Measurements from ENCODE around the gene CAMTA1. TPM values are rescaled to one million over a fixed set of nuclear protein-coding genes. Genes with fewer than 3 reads are reported as not detected.
"Not testable (repeated sequence)": the region's sequence is repeated elsewhere in the genome, so short reads cannot be mapped to it uniquely, and the experiment has no call there.

The CAMTA1 gene
- total RNA-seq, 1 experiment from 2014 or later = 103 TPM

DNA sequence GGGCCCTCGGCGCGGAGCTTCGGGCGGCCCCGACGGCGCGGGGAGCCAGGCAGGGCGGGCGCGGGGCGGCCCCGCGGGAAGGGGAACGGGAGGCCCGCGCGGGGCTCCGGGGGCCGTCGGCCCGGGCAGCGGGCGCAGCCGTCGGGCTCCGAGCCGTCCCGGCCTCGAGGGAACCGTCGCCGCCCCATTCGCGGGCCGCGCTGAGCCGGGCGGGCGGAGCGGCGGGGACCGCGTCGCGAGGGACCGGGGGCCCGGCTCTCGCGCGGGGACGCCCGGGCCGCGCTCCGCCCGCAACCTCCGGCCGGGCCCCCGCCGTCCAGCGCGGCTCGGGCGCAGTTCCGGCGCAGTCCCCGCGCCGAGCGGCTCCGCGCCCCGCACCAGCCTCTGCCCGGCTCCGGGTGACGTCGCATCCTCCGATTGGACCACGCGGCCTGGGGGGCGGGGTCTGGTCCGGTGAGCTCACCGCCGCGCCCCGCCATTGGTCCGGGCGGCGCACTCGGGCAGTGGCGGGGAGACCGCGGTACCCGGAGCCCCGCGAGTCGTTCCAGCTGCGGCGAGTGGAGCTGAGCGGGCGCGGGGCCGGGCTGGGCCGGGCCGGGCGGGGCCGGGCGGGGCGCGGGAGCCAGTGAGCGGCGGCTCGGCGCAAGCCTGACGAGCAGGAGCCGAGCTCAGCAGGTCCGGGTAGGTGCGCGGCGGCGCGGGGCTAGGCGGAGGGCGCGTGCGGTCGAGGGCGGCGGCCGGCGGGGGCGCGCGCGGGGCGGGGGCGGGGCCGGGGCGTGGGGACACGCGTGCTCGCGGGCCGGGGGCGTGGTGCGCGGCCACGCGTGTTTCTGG is 919.2 kb downstream of the CAMTA1 start:
- Histone ChIP-seq H3K36me3 (no peaks in the 10 kb centered on the region), H3K9me3 (no peaks in the 10 kb centered on the region), H3K4me3 (peak overlapping the region; percentile 38; the same call in 1 of the 2 replicates), H3K27me3 (peaks cover 26% of the 10 kb centered on the region)
- DNase-seq = peak; percentile 92

DNA sequence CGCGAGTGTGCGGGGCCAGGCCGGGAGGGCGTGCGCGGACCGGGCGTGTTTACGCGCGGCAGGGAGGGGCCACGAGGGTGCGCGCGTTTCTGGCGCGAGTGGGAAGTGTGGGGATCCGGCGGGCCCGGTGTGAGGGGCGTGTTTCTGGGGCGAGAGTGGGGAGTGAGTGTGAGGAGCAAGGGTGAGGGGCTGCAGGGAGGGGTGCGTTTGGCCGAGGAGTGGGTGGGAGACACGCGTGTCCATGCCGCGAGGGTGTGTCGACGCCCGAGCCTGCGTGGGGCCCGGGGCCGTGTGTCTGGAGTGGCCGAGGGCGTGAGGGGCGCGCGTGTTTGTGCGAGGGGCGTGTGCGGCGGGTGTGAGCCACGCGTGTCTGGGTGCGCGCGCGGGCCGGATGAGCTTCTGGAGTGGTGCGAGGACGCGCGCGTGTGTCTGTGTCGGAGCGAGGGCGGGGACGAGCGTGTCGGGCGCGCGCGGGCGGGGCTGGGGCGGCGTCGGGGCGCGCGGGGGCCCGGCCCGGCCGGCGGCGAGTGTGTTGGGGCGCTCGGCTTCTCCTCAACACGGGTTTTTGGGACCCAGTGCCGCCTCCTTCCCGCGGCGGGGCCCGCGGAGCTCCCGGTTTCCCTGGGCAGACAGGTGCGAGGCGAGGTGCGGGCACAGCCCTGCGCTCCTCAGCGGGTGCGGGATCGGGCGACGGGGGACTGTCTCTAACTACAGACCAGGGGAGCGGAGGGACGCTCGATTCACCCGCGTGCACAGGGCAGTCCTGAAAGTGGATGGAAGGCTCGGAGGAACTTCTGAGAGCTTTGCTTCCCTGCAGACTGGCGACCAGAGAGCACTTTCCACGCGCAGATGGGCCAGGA is 920.0 kb downstream of the CAMTA1 start:
- peaks cover 26% of the 10 kb centered on the region for H3K27me3 ChIP-seq
- DNase-seq = no peak
- H3K4me3 ChIP-seq = peak overlapping the region; percentile 38
- H3K36me3 ChIP-seq = no peaks in the 10 kb centered on the region
- H3K9me3 ChIP-seq = no peaks in the 10 kb centered on the region

DNA sequence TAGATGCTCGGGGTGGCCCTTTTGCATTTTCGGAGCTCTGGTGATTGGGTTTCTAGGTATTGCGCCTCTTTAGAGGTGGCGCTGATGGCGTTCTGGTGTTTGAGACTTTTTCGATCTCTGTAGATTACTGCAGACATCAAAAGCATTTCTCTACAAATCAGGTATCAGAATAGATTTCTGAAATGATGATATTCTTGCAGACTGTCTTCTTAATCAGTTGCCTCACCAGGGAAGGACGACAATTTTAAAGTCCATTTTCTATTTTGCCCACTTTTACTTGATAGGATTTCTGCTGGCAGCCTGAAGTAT is 920.6 kb downstream of the CAMTA1 start:
- H3K4me3 ChIP-seq = no peak overlapping the region
- no peaks in the 10 kb centered on the region for H3K36me3 ChIP-seq
- no peaks in the 10 kb centered on the region for H3K9me3 ChIP-seq
- peaks cover 24% of the 10 kb centered on the region for H3K27me3 ChIP-seq
- no peak for DNase-seq

DNA sequence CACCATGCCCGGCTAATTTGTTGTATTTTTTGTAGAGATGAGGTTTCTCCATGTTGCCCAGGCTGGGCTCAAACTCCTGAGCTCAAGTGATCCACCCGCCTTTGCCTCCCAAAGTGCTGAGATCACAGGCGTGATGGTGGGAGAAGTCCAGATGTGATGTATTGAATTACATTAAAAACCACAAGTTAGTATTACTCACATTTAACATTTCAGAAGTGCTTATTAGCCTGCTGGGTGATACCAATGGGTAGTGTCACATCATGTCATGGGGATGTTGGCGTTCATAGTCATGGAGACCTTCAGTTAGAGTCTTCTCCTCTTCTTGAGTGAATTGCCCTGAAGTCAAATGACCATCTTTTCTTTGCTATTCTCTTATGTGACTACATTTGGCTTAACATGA is 922.3 kb downstream of the CAMTA1 start:
- Histone ChIP-seq H3K9me3 (no peaks in the 10 kb centered on the region), H3K27me3 (peaks cover 13% of the 10 kb centered on the region), H3K4me3 (no peak overlapping the region), H3K36me3 (no peaks in the 10 kb centered on the region)
- DNase-seq = peak; percentile 30

DNA sequence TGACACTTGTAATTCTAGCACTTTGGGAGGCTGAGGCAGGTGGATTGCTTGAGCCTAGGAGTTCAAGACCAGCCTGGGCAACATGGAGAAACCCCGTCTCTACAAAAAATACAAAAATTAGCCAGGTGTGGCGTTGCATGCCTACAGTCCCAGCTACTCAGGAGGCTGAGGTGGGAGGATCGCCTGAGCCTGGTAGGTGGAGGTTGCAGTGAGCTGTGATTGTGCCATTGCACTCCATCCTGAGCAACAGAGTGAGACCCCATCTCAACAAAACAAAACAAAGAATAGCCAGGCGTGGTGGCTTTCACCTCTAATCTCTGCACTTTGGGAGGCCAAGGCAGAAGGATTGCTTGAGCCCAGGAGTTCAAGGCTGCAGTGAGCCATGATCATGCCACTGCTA is 922.8 kb downstream of the CAMTA1 start:
- not testable (repeated sequence) for H3K36me3 ChIP-seq, DNase-seq, H3K4me3 ChIP-seq, H3K9me3 ChIP-seq, H3K27me3 ChIP-seq

DNA sequence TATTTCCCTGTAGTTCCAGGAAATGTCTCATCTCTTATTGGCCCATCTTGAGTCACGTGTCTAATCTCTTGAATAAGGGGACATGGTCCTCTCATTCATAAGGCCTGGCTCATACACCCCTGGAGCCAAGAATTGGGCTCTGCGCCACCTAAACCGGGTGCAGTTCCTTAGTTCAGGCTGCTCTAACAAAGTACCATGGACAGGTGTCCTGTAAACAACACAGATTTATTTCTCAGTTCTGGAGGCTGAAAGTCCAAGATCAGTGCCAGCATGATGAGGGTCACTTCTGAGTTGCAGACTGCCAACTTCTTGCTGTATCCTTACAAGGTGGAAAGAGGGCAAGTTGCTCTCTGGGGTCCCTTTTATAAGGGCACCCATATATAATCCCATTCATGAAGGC is 925.6 kb downstream of the CAMTA1 start:
- H3K4me3 ChIP-seq = no peak overlapping the region
- no peak for DNase-seq
- H3K9me3 ChIP-seq = no peaks in the 10 kb centered on the region
- no peaks in the 10 kb centered on the region for H3K27me3 ChIP-seq
- no peaks in the 10 kb centered on the region for H3K36me3 ChIP-seq

DNA sequence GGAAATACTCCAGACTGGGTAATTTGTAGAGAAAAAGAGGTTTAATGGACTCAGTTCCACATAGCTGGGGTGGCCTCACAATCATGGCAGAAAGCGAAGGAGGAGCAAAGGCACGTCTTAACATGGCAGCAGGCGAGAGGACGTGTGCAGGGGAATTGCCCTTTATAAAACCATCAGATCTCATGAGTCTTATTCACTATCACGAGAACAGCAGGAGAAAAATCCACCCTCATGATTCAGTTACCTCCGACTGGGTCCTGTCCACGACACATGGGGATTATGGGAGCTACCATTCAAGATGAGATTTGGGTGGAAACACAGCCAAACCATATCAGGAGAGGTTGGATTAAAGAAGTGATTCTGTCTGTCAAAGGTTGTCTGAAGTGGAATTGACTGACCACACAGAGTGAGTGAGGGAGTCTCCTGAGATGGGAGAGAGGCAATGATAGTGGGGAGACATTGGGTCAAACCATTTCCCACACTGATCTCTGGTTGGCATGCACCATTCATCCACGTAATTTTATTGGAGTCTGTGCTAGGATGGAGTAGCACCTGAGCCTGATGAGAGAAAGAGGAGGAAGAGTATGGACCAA is 927.6 kb downstream of the CAMTA1 start:
- no peaks in the 10 kb centered on the region for H3K36me3 ChIP-seq
- H3K9me3 ChIP-seq = no peaks in the 10 kb centered on the region
- H3K4me3 ChIP-seq = no peak overlapping the region
- no peak for DNase-seq
- no peaks in the 10 kb centered on the region for H3K27me3 ChIP-seq

DNA sequence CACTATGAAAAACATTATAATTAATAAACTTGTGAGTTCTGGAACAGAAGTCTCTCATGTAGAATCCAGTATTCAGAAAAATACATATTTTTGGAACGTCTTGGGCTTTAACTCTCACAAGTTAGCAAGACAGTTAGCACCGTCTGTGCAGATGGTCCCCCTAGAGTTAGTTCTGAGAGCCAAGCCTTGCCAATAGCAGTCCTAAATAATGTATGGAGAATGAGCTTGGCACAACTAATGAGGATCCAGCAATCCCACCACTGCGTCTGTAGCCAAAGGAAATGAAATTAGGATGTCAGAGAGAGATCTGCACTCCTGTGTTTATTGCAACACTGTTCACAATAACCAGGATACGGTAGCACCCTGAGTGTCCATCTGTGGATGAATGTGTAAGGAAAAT is 931.3 kb downstream of the CAMTA1 start:
- DNase-seq = no peak
- no peaks in the 10 kb centered on the region for H3K36me3 ChIP-seq
- no peaks in the 10 kb centered on the region for H3K27me3 ChIP-seq
- H3K9me3 ChIP-seq = no peaks in the 10 kb centered on the region
- H3K4me3 ChIP-seq = no peak overlapping the region

DNA sequence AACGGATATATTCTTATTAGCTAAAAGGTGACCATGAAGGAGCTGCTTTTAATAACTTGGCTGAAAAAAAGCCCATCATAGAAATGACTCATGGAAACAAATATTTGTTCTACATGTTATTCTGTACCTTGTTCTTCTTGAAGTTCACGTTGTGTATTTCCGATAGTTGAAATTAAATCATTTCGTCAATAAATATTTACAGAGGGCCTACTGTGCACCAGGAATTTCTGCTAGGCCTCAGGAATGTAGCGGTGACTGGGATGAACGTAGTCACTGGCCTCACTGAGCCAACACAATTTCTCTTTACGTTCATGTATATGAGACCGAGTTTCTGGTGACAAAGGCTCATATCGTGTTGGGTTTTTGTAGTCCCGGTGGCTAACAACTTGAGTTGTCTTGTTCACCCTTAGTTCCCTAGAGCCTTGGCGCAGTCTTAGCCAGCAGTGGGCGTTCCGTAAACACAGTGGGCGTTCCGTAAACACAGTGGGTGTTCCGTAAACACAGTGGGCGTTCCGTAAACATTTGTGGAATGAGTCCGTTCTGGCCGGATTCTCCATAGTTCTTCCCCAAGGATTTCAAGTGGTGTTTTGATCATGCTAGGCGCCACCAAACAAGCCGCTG is 932.6 kb downstream of the CAMTA1 start:
- DNase-seq = no peak
- Histone ChIP-seq H3K4me3 (no peak overlapping the region), H3K9me3 (no peaks in the 10 kb centered on the region), H3K27me3 (no peaks in the 10 kb centered on the region), H3K36me3 (no peaks in the 10 kb centered on the region)

DNA sequence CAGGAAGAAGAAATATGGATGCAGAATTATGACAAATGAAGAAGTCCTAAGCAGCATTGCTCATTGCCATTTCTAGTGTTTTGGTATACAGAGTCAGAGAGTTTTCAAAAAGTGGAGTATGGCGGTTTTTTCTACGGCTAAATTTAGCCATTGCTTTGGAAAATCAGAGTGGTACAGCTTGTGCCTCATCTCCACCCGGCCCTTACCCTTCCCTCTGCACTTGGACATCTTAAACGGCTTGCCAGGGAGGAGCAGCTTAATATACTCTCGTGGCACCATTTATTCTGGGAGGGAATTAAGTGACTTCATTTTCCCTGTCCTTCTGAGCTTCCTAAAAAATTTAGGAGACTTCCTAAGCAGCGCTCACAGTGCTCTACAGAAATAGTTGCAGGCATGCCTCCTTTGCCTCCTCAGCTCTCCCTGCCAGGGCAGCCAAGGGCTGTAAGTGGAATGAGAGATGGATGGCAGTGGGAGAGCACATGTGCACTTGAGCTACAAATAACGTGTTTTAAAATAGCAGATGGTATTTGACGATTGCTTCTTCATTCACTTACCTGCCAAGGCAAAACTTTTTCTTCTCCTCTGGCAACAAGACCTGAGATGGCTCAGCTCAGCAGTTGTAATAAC is 934.3 kb downstream of the CAMTA1 start:
- H3K4me3 ChIP-seq = no peak overlapping the region
- H3K36me3 ChIP-seq = no peaks in the 10 kb centered on the region
- no peaks in the 10 kb centered on the region for H3K27me3 ChIP-seq
- no peak for DNase-seq
- H3K9me3 ChIP-seq = no peaks in the 10 kb centered on the region

DNA sequence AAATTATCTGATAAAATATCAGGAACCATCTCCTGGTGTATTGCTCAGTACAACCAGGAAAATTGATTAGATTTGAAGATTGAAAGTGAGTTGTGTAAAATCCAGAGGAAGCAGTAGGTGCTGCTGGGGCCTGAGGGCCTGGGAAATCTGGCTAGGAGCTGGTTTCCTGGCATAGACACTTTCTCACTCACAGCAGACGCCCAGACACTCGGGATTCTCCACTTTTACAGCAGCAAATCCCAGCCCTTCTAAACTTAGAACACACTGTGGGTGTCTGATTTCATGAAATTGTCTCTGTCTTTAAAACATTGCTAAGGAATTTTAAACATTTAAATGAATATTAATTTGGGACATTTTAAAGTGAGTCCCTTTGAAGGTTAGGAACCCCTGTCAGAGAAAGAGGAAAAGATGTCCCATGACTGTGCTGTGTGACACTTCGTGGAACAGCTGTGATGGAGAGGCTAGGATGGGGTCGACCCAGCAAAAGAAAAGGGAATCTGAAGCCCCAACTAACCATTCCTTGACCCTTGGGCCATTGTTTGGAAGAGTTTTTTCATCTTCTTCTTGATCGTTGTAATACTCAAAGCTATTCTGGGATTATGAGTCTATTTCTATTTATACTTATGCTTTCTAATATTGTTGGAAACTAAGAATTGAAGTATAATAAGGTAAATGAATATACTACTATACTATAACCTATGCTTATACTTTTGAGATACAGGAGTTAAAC is 936.9 kb downstream of the CAMTA1 start:
- no peak for DNase-seq
- Histone ChIP-seq H3K27me3 (no peaks in the 10 kb centered on the region), H3K4me3 (no peak overlapping the region), H3K36me3 (no peaks in the 10 kb centered on the region), H3K9me3 (no peaks in the 10 kb centered on the region)

DNA sequence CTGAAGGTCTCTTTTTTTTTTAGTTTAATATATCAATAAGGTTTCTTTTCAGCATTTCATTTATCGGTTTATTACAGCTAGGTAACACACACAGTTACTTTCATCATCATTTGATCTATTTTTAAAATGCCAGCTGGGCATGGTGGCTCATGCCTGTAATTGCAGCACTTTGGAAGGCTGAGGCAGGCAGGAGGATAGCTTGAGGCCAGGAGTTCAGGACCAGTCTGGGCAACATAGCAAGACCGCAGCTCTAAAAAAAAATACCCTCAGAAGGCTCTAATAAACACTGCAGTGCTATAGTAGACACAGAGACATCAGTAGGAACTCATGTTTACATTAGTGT is 937.4 kb downstream of the CAMTA1 start:
- Histone ChIP-seq H3K9me3 (no peaks in the 10 kb centered on the region), H3K4me3 (no peak overlapping the region)
- DNase-seq = no peak

DNA sequence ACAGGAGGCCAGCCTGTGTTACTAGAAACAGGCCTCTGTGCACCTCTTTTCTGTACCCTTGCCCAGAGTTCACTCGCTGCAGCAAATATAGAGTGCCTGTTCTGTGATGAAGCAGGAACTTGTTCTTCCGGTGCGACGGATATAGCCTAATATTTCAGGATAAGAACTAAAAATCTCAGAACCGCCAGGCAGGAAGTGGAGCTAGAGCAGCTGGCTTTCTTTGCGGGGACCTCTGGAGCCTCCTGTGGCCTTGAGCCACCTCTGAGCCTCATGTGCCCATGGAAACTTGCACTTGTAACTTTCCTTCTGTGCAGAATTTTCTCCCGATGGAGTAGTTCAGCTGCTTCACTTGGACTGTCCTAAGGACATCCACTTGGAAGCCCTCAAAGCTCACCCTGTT is 941.4 kb downstream of the CAMTA1 start:
- DNase-seq = no peak
- H3K36me3 ChIP-seq = no peaks in the 10 kb centered on the region
- H3K9me3 ChIP-seq = no peaks in the 10 kb centered on the region
- H3K4me3 ChIP-seq = no peak overlapping the region
- no peaks in the 10 kb centered on the region for H3K27me3 ChIP-seq

More for the DNA sequence above, 937.4 kb downstream of the CAMTA1 start:
- no peaks in the 10 kb centered on the region for H3K27me3 ChIP-seq
- H3K36me3 ChIP-seq = no peaks in the 10 kb centered on the region

DNA sequence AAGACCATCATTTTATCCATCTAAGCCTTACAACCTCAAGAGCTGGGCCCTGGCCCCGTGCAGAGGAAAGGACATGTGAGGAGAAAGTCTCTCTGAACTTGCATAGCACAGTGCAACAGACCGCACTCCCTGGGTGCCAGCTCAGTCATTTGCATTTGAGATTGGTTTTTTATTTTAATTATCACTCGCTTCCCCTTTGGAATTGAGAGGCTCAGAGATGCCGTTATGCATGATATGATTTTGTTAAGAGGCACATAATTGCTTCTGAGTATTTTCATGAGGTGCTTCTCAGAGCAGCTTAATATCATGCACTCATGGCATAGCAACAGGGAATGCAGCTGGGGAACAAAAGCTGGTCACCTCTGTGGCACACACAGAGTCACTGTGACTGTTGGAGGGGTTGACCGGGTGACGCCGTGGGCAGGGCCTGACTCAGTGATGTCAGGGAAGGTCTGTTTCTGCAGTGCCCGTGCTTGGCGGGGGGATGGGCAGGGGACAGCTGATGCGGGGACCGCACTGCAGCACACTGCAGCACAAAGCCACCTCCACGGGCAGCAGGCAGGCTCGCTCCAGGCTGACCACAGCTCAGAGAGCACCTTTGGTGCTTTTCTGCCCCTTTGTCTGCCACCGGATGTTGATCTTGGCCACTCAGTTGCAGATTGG is 942.7 kb downstream of the CAMTA1 start:
- H3K9me3 ChIP-seq = no peaks in the 10 kb centered on the region
- H3K36me3 ChIP-seq = no peaks in the 10 kb centered on the region
- H3K27me3 ChIP-seq = no peaks in the 10 kb centered on the region
- no peak overlapping the region for H3K4me3 ChIP-seq
- no peak for DNase-seq

DNA sequence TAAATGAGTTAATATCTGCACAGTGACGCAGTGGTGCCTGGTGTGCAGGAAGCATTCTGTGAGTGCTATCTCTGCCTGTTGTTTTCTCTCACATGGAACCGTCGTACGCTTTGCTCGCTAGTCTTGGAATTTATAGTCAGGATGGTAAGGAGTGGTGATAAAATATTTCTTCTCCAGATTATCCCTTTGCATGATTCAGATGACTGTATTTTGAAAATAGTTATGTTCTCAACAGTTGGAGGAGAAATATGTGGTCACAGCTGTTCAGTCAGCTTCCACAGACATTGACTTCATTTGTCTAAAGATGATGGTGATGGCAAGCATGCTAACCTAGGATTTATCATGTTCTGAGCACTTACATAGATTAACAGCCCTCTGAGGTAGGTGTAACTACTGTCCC is 944.5 kb downstream of the CAMTA1 start:
- Histone ChIP-seq H3K9me3 (no peaks in the 10 kb centered on the region), H3K36me3 (no peaks in the 10 kb centered on the region), H3K27me3 (no peaks in the 10 kb centered on the region), H3K4me3 (no peak overlapping the region)
- no peak for DNase-seq

DNA sequence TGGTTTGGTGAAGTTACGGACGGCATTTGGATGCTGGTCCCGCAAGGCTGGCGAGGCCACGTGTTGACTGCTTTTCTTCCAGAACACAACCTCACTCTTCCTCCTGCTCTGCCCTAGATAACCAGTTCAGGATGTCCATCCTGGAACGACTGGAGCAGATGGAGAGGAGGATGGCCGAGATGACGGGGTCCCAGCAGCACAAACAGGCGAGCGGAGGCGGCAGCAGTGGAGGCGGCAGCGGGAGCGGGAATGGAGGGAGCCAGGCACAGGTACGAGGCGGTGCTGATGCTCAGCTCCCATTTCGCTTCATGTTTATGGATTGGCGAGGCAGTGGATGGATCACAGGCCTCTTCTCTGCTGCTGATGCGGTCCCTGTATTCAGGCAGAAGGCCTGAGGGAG is 947.1 kb downstream of the CAMTA1 start:
- Histone ChIP-seq H3K36me3 (no peaks in the 10 kb centered on the region), H3K4me3 (no peak overlapping the region), H3K9me3 (no peaks in the 10 kb centered on the region), H3K27me3 (no peaks in the 10 kb centered on the region)
- no peak for DNase-seq
